Effector CD4-positive, alpha-beta T cell (primary cell): ENCODE data around the gene CTXN3. TPM values are rescaled to one million over a fixed set of nuclear protein-coding genes. Genes with fewer than 3 reads are reported as not detected.

Experiments
- DNase-seq: peaks from one replicate; pipeline ENCODE4 v3.0.0-alpha.2; 2020
- total RNA-seq: gene quantifications from one replicate; lab custom pipeline; 2026; lab: John Stamatoyannopoulos, UW

The CTXN3 gene
- total RNA-seq, result not detected

GRCh38 chr5:127649018-127649439 lies at the start of gene CTXN3:
CTXN3 (plus strand) TSS chr5:127649082; CDS start chr5:127657522, 8,440 bp downstream.
- DNase-seq, result no peak

- no peak for DNase-seq
These were observed 49.6 kb upstream of the CTXN3 start for GRCh38 chr5:127599320-127599719.

DNA sequence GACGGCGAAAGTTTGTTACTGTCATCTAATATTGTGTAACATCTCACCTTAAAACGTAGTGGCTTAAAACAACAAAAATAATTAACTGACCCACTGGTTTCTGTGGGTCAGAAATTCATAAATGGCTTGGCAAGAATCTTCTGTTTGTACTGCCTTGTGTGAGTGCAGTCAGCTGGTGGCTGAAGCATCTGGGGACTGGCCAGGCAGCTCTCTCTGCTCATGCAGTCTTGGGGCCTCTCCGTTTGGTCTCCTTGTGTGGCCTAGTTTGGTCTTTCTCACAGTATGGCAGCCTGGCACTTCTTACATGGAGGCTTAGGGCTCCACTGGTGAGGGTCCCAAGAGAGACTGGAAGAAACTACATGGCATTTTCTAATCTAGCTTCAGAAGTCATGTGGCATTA lies 49.0 kb upstream of the CTXN3 start:
- no peak for DNase-seq

DNA sequence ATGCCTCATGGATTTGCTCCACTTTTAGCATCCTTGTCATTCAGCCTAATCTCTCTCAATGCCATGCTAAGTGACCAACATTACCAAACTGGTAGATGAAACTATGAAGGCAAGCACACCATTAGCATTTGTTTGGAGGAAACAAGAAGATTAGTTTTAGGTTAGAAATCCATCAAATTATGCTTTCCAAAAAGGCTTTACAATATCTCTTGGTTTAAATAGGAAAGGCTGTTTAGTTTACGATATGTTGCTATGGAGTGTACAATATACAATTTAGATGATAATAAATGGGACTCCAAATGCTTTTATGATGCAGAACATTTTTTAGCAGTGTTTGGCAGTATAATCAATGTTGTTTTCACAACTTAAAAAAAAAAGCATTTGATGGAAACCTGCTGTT lies 47.8 kb upstream of the CTXN3 start:
- DNase-seq, result no peak

DNA sequence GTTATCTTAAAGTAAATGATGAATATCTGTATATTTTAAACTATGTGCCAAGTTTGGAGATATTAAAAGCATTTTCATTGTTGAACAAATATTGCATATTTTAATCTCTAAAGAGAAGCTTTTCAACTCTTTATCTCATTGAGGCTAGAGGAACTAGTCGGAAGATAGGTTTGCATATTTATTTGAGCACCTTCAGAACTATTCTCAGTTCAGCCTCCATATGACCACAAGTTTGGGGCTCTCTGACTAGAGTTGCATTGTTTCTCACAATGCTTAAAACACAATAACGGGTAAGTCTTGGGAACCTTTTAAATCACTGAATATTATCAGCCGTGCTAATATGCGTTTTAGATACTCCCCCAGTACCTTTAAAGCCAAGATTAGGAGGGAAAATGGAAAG lies 47.3 kb upstream of the CTXN3 start:
- DNase-seq, result no peak

DNA sequence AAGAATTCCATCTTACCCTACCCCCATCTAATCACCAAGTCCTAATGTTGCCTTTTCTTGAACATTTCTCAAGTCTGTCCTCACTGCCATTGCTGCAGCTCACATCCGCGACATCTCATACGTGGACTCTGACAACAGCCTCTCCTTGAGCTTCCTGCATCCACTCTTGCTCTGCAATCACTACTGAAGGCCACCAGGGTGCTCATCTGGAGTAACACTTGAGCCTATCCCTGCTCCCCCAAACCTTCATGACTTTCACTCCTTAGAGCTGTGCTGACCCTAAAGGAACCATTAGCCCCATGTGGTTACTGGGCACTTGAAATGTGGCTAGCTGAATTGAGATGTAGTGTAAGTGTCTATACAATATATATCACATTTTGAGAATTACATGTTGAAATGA lies 46.4 kb upstream of the CTXN3 start:
- DNase-seq, result no peak

DNA sequence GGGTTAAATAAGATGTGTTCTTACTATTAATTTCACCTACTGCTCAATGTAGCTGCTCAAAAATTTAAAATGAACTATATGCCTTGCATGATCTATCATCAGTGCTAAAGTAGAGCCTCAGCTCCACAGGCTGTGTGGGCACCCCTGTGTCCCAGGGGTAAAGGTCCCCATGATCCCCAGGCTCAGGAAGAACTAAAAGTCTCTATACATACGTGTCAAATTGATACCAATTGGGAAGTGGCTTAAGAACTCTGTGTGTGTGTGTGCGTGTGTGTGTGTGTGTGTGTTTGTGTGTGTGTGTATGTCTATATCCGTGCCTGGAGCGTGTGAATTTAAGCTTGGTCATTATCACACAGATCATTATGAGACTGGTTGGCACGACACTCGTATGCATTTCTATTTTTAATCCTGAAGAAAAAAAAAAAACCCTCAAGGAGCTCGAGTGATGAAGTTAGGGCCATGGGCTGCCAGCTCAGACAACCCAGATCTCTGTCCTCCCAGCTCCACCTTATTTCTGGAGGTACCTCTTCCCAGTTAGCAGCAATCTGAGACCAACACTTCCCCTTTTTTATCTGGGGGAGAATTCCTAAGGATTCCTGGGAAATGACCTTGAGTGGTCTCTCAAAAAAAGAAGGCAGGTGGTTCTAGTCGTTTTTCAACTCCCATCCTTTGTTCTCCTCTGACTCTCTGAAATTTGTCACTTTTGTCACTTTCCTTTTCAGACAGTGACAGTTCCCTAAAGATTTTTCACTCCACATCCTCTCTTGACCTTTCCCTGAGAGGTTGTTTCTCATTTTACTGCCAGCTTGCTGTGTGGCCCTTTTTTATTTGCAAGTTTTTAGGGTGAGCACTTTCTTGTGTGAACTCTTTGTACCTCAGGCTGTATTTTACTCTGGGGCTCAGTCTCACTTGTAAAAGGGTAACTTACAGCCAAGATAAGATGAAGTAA lies 45.7 kb upstream of the CTXN3 start:
- no peak for DNase-seq

DNA sequence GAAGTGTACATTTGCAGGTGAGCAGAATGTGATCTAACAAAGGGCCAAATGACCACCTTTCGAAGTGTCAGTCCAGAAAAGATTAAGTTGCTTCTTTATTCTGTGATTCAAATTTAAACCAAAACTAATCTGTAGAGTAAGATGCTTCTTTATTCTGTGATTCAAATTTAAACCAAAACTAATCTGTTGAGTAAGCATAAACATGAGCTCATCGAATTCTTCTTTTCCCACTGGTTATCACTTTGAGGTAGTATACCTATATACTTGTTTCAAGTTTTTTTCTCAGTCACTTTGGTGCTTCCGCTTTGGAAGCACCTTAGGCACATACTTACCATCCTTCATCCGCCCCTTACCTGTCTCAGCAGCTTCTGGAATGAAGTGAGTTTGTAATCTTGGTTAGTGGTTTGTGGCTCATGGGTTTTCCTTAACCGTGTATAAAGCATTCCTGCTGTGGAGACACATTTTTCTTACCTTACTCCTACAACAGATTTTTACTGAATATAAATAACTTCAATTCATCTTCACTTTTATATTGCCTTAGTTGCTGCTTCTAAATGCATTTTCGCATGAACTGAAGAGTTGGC lies 40.7 kb upstream of the CTXN3 start:
- DNase-seq, result no peak

DNA sequence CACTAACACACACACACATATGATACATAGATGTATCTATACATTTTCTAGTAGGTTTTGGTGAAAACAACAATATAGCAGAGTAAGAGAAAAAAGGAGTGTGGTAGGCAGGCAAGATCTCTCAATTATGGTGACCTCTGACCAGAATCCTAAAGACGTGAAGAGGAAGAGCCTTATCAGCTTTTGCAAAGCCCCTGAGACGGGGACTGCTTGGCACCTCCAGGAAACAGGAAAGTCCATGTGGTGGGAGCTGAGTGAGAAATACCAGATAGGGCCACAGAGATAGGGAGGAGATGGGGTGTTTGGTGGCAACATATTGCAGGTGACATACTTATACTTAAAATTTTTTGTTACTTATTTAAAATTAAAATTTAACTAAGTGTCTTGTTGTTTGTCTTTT lies 39.9 kb upstream of the CTXN3 start:
- DNase-seq, result no peak

DNA sequence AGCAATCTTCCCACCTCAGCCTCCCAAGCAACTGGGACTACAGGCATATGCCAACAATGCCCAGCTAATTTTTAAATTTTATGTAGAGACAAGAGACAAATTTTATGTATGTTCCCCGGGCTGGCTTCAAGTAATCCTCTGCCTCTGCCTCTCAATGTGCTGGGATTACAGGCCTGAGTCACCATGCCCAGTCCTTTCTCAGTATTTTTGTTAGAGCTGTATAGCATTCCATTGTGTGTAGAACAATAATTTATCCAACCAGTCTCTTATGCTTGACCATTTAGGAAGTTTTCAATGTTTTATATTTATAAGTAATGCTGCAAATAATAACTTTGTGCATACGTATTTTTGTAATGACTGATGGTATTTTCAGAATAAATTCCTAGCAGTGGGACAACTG lies 38.9 kb upstream of the CTXN3 start:
- no peak for DNase-seq

DNA sequence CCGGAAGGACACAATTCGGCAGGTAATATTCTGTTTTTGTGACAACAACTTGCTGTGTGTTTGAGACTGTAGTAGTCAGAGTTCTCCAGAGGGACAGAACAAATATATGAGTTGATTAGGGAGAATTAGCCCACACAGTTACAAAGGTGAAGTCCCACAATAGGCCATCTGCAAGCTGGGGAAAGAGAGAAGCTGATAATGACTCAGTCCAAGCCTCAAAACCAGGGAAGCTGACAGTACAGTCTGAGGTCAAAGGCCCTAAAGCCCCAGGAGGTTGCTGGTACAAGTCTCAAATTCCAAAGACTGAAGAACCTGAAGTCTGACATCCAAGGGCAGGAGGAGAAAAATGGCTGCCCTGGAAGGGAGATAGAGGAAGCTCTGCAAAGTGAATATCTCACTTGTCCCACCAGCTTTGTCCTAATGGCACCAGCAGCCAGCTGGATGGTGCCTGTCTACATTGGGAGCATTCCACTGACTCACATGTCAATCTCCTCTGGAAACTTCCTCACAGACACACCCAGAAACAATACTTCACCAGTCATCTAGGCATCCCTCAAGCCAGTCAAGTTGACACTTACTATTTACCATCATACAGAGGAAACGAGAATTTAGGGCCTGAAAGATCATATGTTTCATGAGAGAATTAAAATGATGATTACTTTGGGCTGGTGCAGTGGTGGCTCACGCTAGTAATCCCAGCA lies 36.3 kb upstream of the CTXN3 start:
- DNase-seq, result no peak

DNA sequence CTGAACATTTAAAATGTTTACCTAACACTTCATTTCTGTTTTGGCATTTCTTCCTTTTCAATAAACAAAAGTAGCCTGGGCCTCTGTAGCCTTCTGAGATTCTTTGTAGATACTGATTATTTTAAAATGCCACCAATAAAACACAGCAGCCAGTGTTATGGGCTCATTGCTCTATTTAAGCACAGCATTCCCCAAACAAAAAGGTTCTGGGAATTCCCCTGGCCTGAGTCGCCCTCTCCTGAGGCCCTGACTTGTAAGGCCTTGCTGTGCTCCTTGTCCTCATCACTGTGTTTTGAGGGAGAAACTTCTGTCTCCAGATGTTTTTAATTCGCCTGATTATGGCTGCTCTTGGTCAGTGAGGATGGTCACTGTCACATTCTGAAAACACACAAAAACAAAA lies 33.0 kb upstream of the CTXN3 start:
- DNase-seq, result no peak

GRCh38 chr5:127619908-127620479 lies 28.9 kb upstream of the CTXN3 start:
- no peak for DNase-seq

- no peak for DNase-seq
These were observed 27.1 kb upstream of the CTXN3 start for GRCh38 chr5:127621601-127622325.

DNA sequence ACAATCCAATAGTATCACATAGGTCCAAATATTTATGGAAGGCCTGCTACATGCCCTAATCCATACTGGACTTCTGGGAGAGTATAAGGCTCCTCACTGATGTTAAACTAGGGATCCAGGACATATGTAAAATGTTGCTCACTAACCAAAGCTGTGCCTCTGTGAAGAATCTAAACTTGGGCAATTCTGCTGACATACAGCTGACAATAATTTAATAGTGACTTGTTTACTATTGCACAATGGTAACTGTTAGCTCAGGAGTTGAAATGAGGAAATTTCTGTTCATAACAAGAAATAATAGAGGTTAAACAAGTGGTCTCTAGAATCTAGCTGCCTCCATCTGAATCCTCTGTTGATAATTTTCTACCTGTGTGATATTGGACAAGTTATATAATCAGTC lies 14.9 kb upstream of the CTXN3 start:
- DNase-seq, result no peak

GRCh38 chr5:127639828-127640227 lies 9.1 kb upstream of the CTXN3 start:
- DNase-seq, result no peak

- no peak for DNase-seq
These were observed 5.9 kb upstream of the CTXN3 start for GRCh38 chr5:127642949-127643348.

DNA sequence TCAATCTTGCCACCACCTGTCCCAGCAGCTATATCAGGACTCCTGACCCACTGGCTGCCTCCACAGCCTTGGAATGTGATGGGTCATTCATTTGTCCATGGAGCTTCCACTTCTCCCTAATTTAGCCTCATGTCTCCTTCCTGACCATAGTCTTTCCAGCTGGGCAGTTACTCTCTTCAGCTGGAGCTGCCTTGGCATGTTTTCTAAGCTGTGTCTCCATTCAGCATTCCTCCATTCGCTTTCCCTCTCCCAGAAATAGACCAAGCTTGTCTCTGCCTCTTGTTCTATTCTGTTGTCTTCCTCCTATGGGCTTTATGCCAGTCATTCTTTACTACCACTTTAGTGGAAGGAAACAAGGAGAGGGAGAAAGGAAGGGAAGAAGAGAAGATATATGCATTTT lies 5.3 kb upstream of the CTXN3 start:
- no peak for DNase-seq

GRCh38 chr5:127645300-127645726 lies 3.6 kb upstream of the CTXN3 start:
- no peak for DNase-seq

GRCh38 chr5:127647361-127647958 lies 1.4 kb upstream of the CTXN3 start:
- DNase-seq, result no peak

DNA sequence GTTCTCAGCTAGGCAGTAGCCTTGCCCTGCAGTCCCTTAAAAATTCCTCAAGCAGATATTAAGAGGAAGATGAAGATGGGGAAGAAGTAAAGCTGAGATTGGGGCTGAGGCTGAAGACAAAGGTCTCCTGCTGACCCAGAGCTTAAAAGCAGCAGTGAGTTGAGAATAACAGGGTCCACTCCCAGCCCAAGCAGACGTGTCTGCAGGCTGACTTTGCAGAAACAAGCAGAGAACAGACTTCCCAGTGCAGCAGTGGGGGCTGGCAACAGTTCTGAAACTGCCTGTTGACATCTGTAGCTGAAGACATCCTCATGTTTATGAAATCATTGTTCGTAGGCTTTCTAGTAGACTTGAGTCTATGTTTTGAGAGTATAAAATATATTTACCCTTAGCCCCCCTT lies 1.1 kb downstream of the CTXN3 start:
- no peak for DNase-seq

GRCh38 chr5:127650649-127651048 lies 1.8 kb downstream of the CTXN3 start:
- no peak for DNase-seq
